GM23338 (cell line): Measurements from ENCODE around the gene CTRB2. TPM values are rescaled to one million over a fixed set of nuclear protein-coding genes. Genes with fewer than 3 reads are reported as not detected.
"Not testable (repeated sequence)": the region's sequence is repeated elsewhere in the genome, so short reads cannot be mapped to it uniquely, and the experiment has no call there.

Source experiments
- ATAC-seq: fragments of 200-7000 bp; cut with Tn5 transposase; 3 replicates; pipeline ENCODE4 v1.9.1; 2020
- DNase-seq: peaks from one replicate; pipeline ENCODE4 v3.0.0-alpha.2; 2015; ENCODE audit warnings: low spot score
- H2AFZ ChIP-seq: fragments of 200-600 bp; sonication (generic); 2 replicates; pipeline ENCODE4 v1.8.0; 2016; ENCODE audit warnings: antibody characterized with exemption, mild to moderate bottlenecking, moderate library complexity
- H3F3A ChIP-seq: fragments of 200-600 bp; sonication (generic); replicated peaks from 2 replicates; pipeline ENCODE4 v1.8.0; 2017; ENCODE audit warnings: antibody characterized with exemption, mixed run types, low read depth
- H3K27ac ChIP-seq: fragments of 200-600 bp; sonication (generic); 2 replicates; pipeline ENCODE4 v1.6.1; 2016; ENCODE audit warnings: low read depth
- H3K27me3 ChIP-seq: fragments of 200-600 bp; sonication (generic); 2 replicates; pipeline ENCODE4 v1.8.0; 2016; ENCODE audit warnings: mild to moderate bottlenecking, mixed run types, moderate library complexity; ENCODE audit not compliant: insufficient read depth
- H3K36me3 ChIP-seq: fragments of 200-600 bp; sonication (generic); 2 replicates; pipeline ENCODE4 v1.8.0; 2016; ENCODE audit warnings: mild to moderate bottlenecking; ENCODE audit not compliant: insufficient read depth
- H3K4me1 ChIP-seq: fragments of 200-600 bp; sonication (generic); 2 replicates; pipeline ENCODE4 v1.8.0; 2016; ENCODE audit warnings: mild to moderate bottlenecking, moderate library complexity; ENCODE audit not compliant: insufficient read depth
- H3K4me2 ChIP-seq: fragments of 200-600 bp; sonication (generic); 2 replicates; pipeline ENCODE4 v1.7.1; 2017; ENCODE audit warnings: mixed run types
- H3K4me3 ChIP-seq: fragments of 200-600 bp; sonication (generic); 2 replicates; pipeline ENCODE4 v1.6.1; 2016; ENCODE audit warnings: mixed run types
- H3K79me2 ChIP-seq: fragments of 200-600 bp; sonication (generic); replicated peaks from 2 replicates; pipeline ENCODE4 v1.8.0; 2017; ENCODE audit warnings: mild to moderate bottlenecking; ENCODE audit not compliant: insufficient read depth
- H3K9me2 ChIP-seq: fragments of 200-600 bp; sonication (generic); 2 replicates; pipeline ENCODE4 v1.8.0; 2017; ENCODE audit not compliant: insufficient read depth
- H4K20me1 ChIP-seq: fragments of 200-600 bp; sonication (generic); replicated peaks from 2 replicates; pipeline ENCODE4 v1.8.0; 2017; ENCODE audit warnings: mild to moderate bottlenecking; ENCODE audit not compliant: insufficient read depth
- H3K27ac Mint-ChIP-seq: 2 replicates; pipeline ENCODE4 v1.8.0; 2020; ENCODE audit warnings: inconsistent platforms, mild to moderate bottlenecking, moderate library complexity, mixed read lengths
- H3K27me3 Mint-ChIP-seq: 3 replicates; pipeline ENCODE4 v1.8.0; 2022; ENCODE audit warnings: low read depth, mild to moderate bottlenecking, moderate library complexity, mixed read lengths, inconsistent platforms; ENCODE audit not compliant: insufficient read depth, poor library complexity
- H3K36me3 Mint-ChIP-seq: 3 replicates; pipeline ENCODE4 v1.8.0; 2021; ENCODE audit warnings: low read depth, mild to moderate bottlenecking, inconsistent platforms, moderate library complexity, mixed read lengths
- H3K4me1 Mint-ChIP-seq: 3 replicates; pipeline ENCODE4 v1.8.0; 2020; ENCODE audit warnings: mild to moderate bottlenecking, inconsistent platforms, mixed read lengths
- H3K4me3 Mint-ChIP-seq: 3 replicates; pipeline ENCODE4 v1.8.0; 2021; ENCODE audit warnings: moderate library complexity, mild to moderate bottlenecking, inconsistent platforms, mixed read lengths
- H3K9me3 Mint-ChIP-seq: 3 replicates; pipeline ENCODE4 v1.8.0; 2020; ENCODE audit warnings: moderate library complexity, mild to moderate bottlenecking, inconsistent platforms, mixed read lengths
- EZH2 ChIP-seq: fragments of 200-600 bp; sonication (generic); IDR thresholded peaks from one replicate; pipeline ENCODE4 v1.8.0; 2017; ENCODE audit warnings: antibody characterized with exemption, mild to moderate bottlenecking, low read depth; ENCODE audit not compliant: unreplicated experiment
- NANOG ChIP-seq: IDR thresholded peaks from 2 replicates; pipeline ENCODE4 v1.6.1; 2016; ENCODE audit warnings: antibody characterized with exemption, borderline replicate concordance
- POLR2AphosphoS5 ChIP-seq: IDR thresholded peaks from 2 replicates; pipeline ENCODE4 v1.6.1; 2016; ENCODE audit warnings: antibody characterized with exemption, low read depth
- REST ChIP-seq: IDR thresholded peaks from one replicate; pipeline ENCODE4 v1.6.1; 2018; ENCODE audit warnings: antibody characterized with exemption; ENCODE audit not compliant: unreplicated experiment
- ZNF114 ChIP-seq: fragments of 250-450 bp; sonication (Bioruptor Pico); IDR thresholded peaks from 2 replicates; pipeline ENCODE4 v1.5.0; 2020; ENCODE audit warnings: mild to moderate bottlenecking, moderate library complexity
- ZNF331 ChIP-seq: fragments of 250-450 bp; sonication (Bioruptor Pico); IDR thresholded peaks from 2 replicates; pipeline ENCODE4 v1.5.0; 2020; ENCODE audit warnings: low read depth, mild to moderate bottlenecking, moderate library complexity
- polyA plus RNA-seq: library from polyadenylated mRNA; unstranded; fragments of >200 nt; fragmentation: Nextera tagmentation; extraction: Ambion mirVana; gene quantifications from 2 replicates; pipeline ENCODE4 v1.2.1, GENCODE V29; 2016
- total RNA-seq: library from RNA; depleted of rRNA; stranded (reverse); fragments of >200 nt; shearing (Covaris generic); gene quantifications from 2 replicates; pipeline ENCODE4 v1.2.3, GENCODE V29; 2014
- TF ChIP-seq, protein P1 (sequence below), 2 experiments: fragments of 200-600 bp in 1 of 2; sonication (generic) in 1 of 2; conservative IDR thresholded peaks; 2 replicates each; pipeline versions ENCODE4 v1.5.1 to v1.6.1; 2016 to 2017; ENCODE audit warnings: antibody characterized with exemption in 2 of 2, low read depth in 2 of 2, mild to moderate bottlenecking in 2 of 2, moderate library complexity in 1 of 2

CTRB2 gene
- total and polyA plus RNA-seq, 2 experiments from 2014 or later, result not detected

DNA sequence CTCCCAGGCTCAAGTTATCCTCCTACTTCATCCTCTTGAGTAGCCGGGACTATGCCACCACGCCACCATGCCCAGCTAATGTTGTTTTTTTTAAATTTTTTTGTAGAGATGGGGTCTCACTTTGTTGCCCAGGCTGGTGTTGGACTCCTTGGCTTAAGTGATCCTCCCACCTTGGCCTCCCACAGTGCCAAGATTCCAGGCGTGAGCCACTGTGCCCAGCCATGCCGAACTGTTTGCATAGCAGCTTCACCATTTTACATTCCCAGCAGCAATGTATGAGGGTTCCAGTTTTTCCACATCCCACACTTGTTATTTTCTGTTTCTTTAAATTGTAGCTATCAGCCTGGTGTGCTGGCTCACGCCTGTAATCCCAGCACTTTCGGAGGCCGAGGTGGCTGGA, 9.6 kb upstream of the CTRB2 start:
- no peaks in the 10 kb centered on the region; the same call in 2 of the 3 replicates for H3K9me3 Mint-ChIP-seq
- Histone ChIP-seq H3K4me1 (no peaks in the 10 kb centered on the region), H3K27me3 (no peaks in the 10 kb centered on the region), H3K4me3 (no peak overlapping the region), H2AFZ (no peak overlapping the region), H3K36me3 (no peaks in the 10 kb centered on the region), H3K27ac (no peak overlapping the region), H3K4me2 (no peak overlapping the region), H3K9me2 (no peaks in the 10 kb centered on the region), H4K20me1 (no peaks in the 10 kb centered on the region), H3F3A (no peaks in the 10 kb centered on the region), H3K79me2 (no peaks in the 10 kb centered on the region)
- no peaks in the 10 kb centered on the region for H3K36me3 Mint-ChIP-seq
- H3K27ac Mint-ChIP-seq, result no peak overlapping the region
- DNase-seq, result no peak
- TF ChIP-seq ZNF331 (no peak), NANOG (no peak)
- ATAC-seq, result no peak
- 0 out of 3 replicates have a peak, but pooled peaks cover 3% of the 10 kb centered on the region for H3K4me1 Mint-ChIP-seq
- peaks cover 4% of the 10 kb centered on the region for H3K27me3 Mint-ChIP-seq
- H3K4me3 Mint-ChIP-seq, result no peak overlapping the region

GRCh38 chr16:75216127-75216526, 9.2 kb upstream of the CTRB2 start:
- DNase-seq (no peak), ATAC-seq (no peak)
- H3K4me1 ChIP-seq, result no peaks in the 10 kb centered on the region
- no peaks in the 10 kb centered on the region for H3K27me3 ChIP-seq
- no peaks in the 10 kb centered on the region for H3F3A ChIP-seq
- no peak overlapping the region for H3K27ac Mint-ChIP-seq
- H3K4me1 Mint-ChIP-seq, result 0 out of 3 replicates have a peak, but pooled peaks cover 3% of the 10 kb centered on the region
- peaks cover 4% of the 10 kb centered on the region for H3K27me3 Mint-ChIP-seq
- no peaks in the 10 kb centered on the region for H4K20me1 ChIP-seq
- H3K36me3 ChIP-seq, result no peaks in the 10 kb centered on the region
- H3K79me2 ChIP-seq, result no peaks in the 10 kb centered on the region
- no peak overlapping the region for H3K4me3 ChIP-seq
- no peak overlapping the region for H3K4me3 Mint-ChIP-seq
- H3K27ac ChIP-seq, result no peak overlapping the region
- no peaks in the 10 kb centered on the region; the same call in 2 of the 3 replicates for H3K9me3 Mint-ChIP-seq
- TF ChIP-seq POLR2AphosphoS5 (no peak), REST (no peak), EZH2 (no peak), ZNF114 (CRISPR knock-in tag) (no peak), NANOG (no peak)
- TF ChIP-seq, protein P1, sequence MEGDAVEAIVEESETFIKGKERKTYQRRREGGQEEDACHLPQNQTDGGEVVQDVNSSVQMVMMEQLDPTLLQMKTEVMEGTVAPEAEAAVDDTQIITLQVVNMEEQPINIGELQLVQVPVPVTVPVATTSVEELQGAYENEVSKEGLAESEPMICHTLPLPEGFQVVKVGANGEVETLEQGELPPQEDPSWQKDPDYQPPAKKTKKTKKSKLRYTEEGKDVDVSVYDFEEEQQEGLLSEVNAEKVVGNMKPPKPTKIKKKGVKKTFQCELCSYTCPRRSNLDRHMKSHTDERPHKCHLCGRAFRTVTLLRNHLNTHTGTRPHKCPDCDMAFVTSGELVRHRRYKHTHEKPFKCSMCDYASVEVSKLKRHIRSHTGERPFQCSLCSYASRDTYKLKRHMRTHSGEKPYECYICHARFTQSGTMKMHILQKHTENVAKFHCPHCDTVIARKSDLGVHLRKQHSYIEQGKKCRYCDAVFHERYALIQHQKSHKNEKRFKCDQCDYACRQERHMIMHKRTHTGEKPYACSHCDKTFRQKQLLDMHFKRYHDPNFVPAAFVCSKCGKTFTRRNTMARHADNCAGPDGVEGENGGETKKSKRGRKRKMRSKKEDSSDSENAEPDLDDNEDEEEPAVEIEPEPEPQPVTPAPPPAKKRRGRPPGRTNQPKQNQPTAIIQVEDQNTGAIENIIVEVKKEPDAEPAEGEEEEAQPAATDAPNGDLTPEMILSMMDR (conservative IDR thresholded peaks at IDR 0.05; ENCODE audit: low read depth in 2 of 2), result no peak
- H3K9me2 ChIP-seq, result no peaks in the 10 kb centered on the region
- no peak overlapping the region for H3K4me2 ChIP-seq
- no peaks in the 10 kb centered on the region for H3K36me3 Mint-ChIP-seq
- no peak overlapping the region for H2AFZ ChIP-seq

DNA sequence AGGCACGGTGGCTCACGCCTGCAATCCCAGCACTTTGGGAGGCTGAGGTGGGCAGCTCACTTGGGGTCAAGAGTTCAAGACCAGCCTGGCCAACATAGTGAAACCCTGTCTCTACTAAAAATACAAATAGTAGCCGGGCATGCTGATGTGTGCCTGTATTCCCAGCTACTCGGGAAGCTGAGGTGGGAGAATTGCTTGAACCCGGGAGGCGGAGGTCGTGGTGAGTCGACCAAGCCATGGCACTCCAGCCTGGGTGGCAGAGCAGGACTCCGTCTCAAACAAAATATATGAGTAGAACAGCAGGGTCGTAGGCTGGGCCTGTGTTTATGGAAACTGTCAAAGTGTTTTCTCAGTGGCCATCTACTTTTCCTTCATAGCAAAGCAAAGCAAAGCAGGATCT, 4.3 kb upstream of the CTRB2 start:
- H3K4me3 ChIP-seq, H3K36me3 ChIP-seq, H3F3A ChIP-seq, H4K20me1 ChIP-seq, ATAC-seq, DNase-seq, H3K79me2 ChIP-seq, H3K27me3 ChIP-seq, H3K27ac ChIP-seq, H3K9me2 ChIP-seq, H3K27me3 Mint-ChIP-seq, H3K4me1 ChIP-seq, H3K4me3 Mint-ChIP-seq, H3K4me1 Mint-ChIP-seq, H3K4me2 ChIP-seq, H3K36me3 Mint-ChIP-seq, H3K27ac Mint-ChIP-seq, H2AFZ ChIP-seq, H3K9me3 Mint-ChIP-seq: not testable (repeated sequence)
